A673 (cell line): Measurements from ENCODE around the gene SIDT1.

Experiments
- EZH2 ChIP-seq: fragments of 200-600 bp; sonication (generic); IDR thresholded peaks from 2 replicates; pipeline ENCODE4 v1.6.1; 2017; ENCODE audit warnings: borderline replicate concordance, low read depth, mild to moderate bottlenecking, mixed read lengths, antibody characterized with exemption, low read length; ENCODE audit not compliant: poor library complexity, severe bottlenecking
- TF ChIP-seq, protein P1 (sequence below): fragments of 300-800, 200-600 bp; sonication (generic); conservative IDR thresholded peaks from 2 replicates; pipeline ENCODE4 v1.5.1; 2017; ENCODE audit warnings: low read depth, mild to moderate bottlenecking, antibody characterized with exemption, low read length, moderate library complexity, mixed read lengths

DNA sequence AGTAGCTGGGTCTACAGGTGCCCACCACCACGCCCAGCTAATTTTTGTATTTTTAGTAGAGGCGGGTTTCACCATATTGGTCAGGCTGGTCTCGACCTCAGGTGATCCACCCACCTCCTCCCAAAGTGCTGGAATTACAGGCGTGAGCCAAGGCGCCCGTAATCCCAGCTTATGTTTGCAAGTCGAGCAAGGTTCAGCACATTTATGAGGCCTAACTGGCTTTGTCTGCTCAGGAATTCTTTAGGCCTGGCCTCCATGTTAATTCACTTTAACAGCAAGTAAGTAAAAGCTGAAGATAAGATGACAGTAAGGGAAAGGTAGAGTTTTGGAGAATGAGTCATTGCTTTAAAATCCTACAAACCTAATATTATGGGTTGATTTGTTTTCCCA is 24.6 kb downstream of the SIDT1 start:
- TF ChIP-seq, protein P1, sequence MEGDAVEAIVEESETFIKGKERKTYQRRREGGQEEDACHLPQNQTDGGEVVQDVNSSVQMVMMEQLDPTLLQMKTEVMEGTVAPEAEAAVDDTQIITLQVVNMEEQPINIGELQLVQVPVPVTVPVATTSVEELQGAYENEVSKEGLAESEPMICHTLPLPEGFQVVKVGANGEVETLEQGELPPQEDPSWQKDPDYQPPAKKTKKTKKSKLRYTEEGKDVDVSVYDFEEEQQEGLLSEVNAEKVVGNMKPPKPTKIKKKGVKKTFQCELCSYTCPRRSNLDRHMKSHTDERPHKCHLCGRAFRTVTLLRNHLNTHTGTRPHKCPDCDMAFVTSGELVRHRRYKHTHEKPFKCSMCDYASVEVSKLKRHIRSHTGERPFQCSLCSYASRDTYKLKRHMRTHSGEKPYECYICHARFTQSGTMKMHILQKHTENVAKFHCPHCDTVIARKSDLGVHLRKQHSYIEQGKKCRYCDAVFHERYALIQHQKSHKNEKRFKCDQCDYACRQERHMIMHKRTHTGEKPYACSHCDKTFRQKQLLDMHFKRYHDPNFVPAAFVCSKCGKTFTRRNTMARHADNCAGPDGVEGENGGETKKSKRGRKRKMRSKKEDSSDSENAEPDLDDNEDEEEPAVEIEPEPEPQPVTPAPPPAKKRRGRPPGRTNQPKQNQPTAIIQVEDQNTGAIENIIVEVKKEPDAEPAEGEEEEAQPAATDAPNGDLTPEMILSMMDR = no peak
- no peak for TF ChIP-seq EZH2
